ENCODE results near the gene ZNF618.
A peak's percentile ranks its signal among the peaks of the same experiment; 100 is the strongest.

The ZNF618 gene

GRCh38 chr9:113876151-113876992 lies at the start of gene ZNF618:
Gene ZNF618, plus strand, starts transcription at chr9:113876309. Its CDS starts 72 bp downstream, at chr9:113876381.
- DNase-seq = peak in 2 of 3 experiments; percentile 72 to 74

GRCh38 chr9:113828221-113828620 lies 47.9 kb upstream of the ZNF618 start:
- DNase-seq = no peak

- DNase-seq = no peak
Measured at GRCh38 chr9:113837334-113837733, 38.8 kb upstream of the ZNF618 start.

- no peak for DNase-seq
Measured at GRCh38 chr9:113842086-113842485, 34.0 kb upstream of the ZNF618 start.

GRCh38 chr9:113844466-113844865 lies 31.6 kb upstream of the ZNF618 start:
- no peak for DNase-seq

GRCh38 chr9:113851359-113851758 lies 24.8 kb upstream of the ZNF618 start:
- no peak for DNase-seq

- DNase-seq = no peak
Measured at GRCh38 chr9:113851873-113852272, 24.2 kb upstream of the ZNF618 start.

- DNase-seq = peak in 1 of 3 experiments; percentile 15
Measured at GRCh38 chr9:113853333-113853732, 22.8 kb upstream of the ZNF618 start.

- DNase-seq = no peak
Measured at GRCh38 chr9:113854310-113854709, 21.8 kb upstream of the ZNF618 start.

GRCh38 chr9:113857875-113858274 lies 18.2 kb upstream of the ZNF618 start:
- no peak for DNase-seq

- DNase-seq = no peak
Measured at GRCh38 chr9:113858282-113858681, 17.8 kb upstream of the ZNF618 start.

GRCh38 chr9:113863345-113863744 lies 12.8 kb upstream of the ZNF618 start:
- DNase-seq = no peak

- DNase-seq = no peak
Measured at GRCh38 chr9:113868501-113868900, 7.6 kb upstream of the ZNF618 start.

- no peak for DNase-seq
Measured at GRCh38 chr9:113872485-113873143, 3.5 kb upstream of the ZNF618 start.

GRCh38 chr9:113873446-113873845 lies 2.7 kb upstream of the ZNF618 start:
- DNase-seq = no peak

- no peak for DNase-seq
Measured at GRCh38 chr9:113873926-113874325, 2.2 kb upstream of the ZNF618 start.

GRCh38 chr9:113875459-113876150 lies 504 bp upstream of the ZNF618 start:
- DNase-seq = peak in 2 of 3 experiments; percentile 50 to 56

GRCh38 chr9:113876993-113877368 lies 872 bp downstream of the ZNF618 start:
- no peak for DNase-seq

GRCh38 chr9:113879318-113879717 lies 3.2 kb downstream of the ZNF618 start:
- DNase-seq = no peak

GRCh38 chr9:113879911-113880310 lies 3.8 kb downstream of the ZNF618 start:
- DNase-seq = no peak

GRCh38 chr9:113882181-113882580 lies 6.1 kb downstream of the ZNF618 start:
- DNase-seq = no peak

- DNase-seq = no peak
Measured at GRCh38 chr9:113882636-113883164, 6.6 kb downstream of the ZNF618 start.

Data from NCI-H1417 (cell line).